B cell (primary cell): ENCODE results near the gene SRP54. TPM values are rescaled to one million over a fixed set of nuclear protein-coding genes. Genes with fewer than 3 reads are reported as not detected.

ENCODE experiments used
- ATAC-seq: fragments of 200-7000 bp; cut with Tn5 transposase; one replicate; pipeline ENCODE4 v1.10.0; 2021; ENCODE audit warnings: low read depth, mild to moderate bottlenecking, moderate number of reproducible peaks, moderate library complexity
- CTCF ChIA-PET: fragments of 350-600 bp; sonication (Branson Sonifier 250); formaldehyde crosslinking; loops from one replicate; lab custom pipeline; 2021; ENCODE audit warnings: antibody characterized with exemption, inconsistent platforms; lab: Charles Lee
- POLR2A ChIA-PET: fragments of 350-600 bp; sonication (Branson Sonifier 250); formaldehyde crosslinking; loops from one replicate; lab custom pipeline; 2021; ENCODE audit warnings: antibody characterized with exemption; lab: Charles Lee
- DNase-seq: peaks from one replicate; pipeline ENCODE4 v3.0.0; 2013
- H2AFZ ChIP-seq: 2 replicates; pipeline ENCODE4 v1.6.1; 2012; ENCODE audit warnings: mild to moderate bottlenecking, low read depth, low read length; ENCODE audit not compliant: insufficient read depth, poor library complexity, severe bottlenecking
- H3K27ac ChIP-seq, 2 donors: 1 replicate in 1 of 2; 2 replicates in 1 of 2; pipeline ENCODE4 v1.5.1; 2012 to 2013; ENCODE audit warnings: low read length in 2 of 2, mild to moderate bottlenecking in 2 of 2, moderate library complexity in 1 of 2
- H3K27me3 ChIP-seq, 4 experiments: fragments of 200-600 bp in 1 of 4; sonication (generic) in 1 of 4; replicated peaks in 1 of 4; 1 replicate in 2 of 4; 2 replicates in 2 of 4; pipeline versions ENCODE4 v1.6.1 to v1.7.0; 2013 to 2016; ENCODE audit warnings: low read length in 3 of 4, mild to moderate bottlenecking in 2 of 4, mixed read lengths in 1 of 4, moderate library complexity in 1 of 4; ENCODE audit not compliant: insufficient read depth in 4 of 4, control insufficient read depth in 3 of 4; ENCODE audit errors: control extremely low read depth in 1 of 4
- H3K36me3 ChIP-seq, 2 experiments: replicated peaks in 1 of 2; 1 replicate in 1 of 2; 2 replicates in 1 of 2; pipeline versions ENCODE4 v1.6.1 to v1.7.1; 2013; ENCODE audit warnings: low read length in 1 of 2; ENCODE audit not compliant: insufficient read depth in 2 of 2, control insufficient read depth in 1 of 2; ENCODE audit errors: control extremely low read depth in 1 of 2, extremely low read depth in 1 of 2
- H3K4me1 ChIP-seq, 2 donors: fragments of 200-600 bp in 1 of 2; sonication (generic) in 1 of 2; 1 replicate in 1 of 2; 2 replicates in 1 of 2; pipeline versions ENCODE4 v1.5.1 to v1.6.1; 2013 to 2017; ENCODE audit warnings: low read length in 2 of 2; ENCODE audit not compliant: control insufficient read depth in 2 of 2, insufficient read depth in 2 of 2
- H3K4me2 ChIP-seq: replicated peaks from 2 replicates; pipeline ENCODE3; 2012; ENCODE audit warnings: mild to moderate bottlenecking, low read depth, low read length; ENCODE audit not compliant: poor library complexity, severe bottlenecking
- H3K4me3 ChIP-seq, 5 experiments: fragments of 200-600 bp in 1 of 5; sonication (generic) in 1 of 5; 1 replicate in 3 of 5; 2 replicates in 2 of 5; pipeline versions ENCODE4 v1.5.1 to v1.7.0; 2011 to 2016; ENCODE audit warnings: low read length in 4 of 5, mild to moderate bottlenecking in 4 of 5, low read depth in 2 of 5, control low read depth in 1 of 5, moderate library complexity in 1 of 5; ENCODE audit not compliant: insufficient read depth in 1 of 5; ENCODE audit errors: control extremely low read depth in 1 of 5, extremely low read depth in 1 of 5
- H3K79me2 ChIP-seq: fragments of 200-600 bp; sonication (generic); one replicate; pipeline ENCODE4 v1.6.0; 2016; ENCODE audit warnings: low read length; ENCODE audit not compliant: control insufficient read depth, insufficient read depth
- H3K9ac ChIP-seq: fragments of 200-600 bp; sonication (generic); 2 replicates; pipeline ENCODE4 v1.6.1; 2017; ENCODE audit warnings: mild to moderate bottlenecking, low read length, moderate library complexity
- H3K9me3 ChIP-seq, 3 donors: one replicate each; pipeline versions ENCODE4 v1.6.1 to v1.7.1; 2013; ENCODE audit warnings: low read length in 2 of 3; ENCODE audit not compliant: control insufficient read depth in 2 of 3, insufficient read depth in 1 of 3; ENCODE audit errors: control extremely low read depth in 1 of 3
- H4K20me1 ChIP-seq: 2 replicates; pipeline ENCODE4 v1.6.0; 2012; ENCODE audit warnings: mild to moderate bottlenecking, low read length; ENCODE audit not compliant: insufficient read depth, control insufficient read depth, poor library complexity, severe bottlenecking
- H3K27ac Mint-ChIP-seq: one replicate; pipeline ENCODE4 v1.8.0; 2021; ENCODE audit warnings: mixed read lengths
- H3K27me3 Mint-ChIP-seq: one replicate; pipeline ENCODE4 v1.8.0; 2021; ENCODE audit warnings: mixed read lengths
- H3K4me1 Mint-ChIP-seq: one replicate; pipeline ENCODE4 v1.8.0; 2021; ENCODE audit warnings: mixed read lengths
- H3K4me3 Mint-ChIP-seq: one replicate; pipeline ENCODE4 v1.8.0; 2021; ENCODE audit warnings: mixed read lengths
- H3K9me3 Mint-ChIP-seq: one replicate; pipeline ENCODE4 v1.8.0; 2022; ENCODE audit warnings: mixed read lengths; ENCODE audit not compliant: insufficient read depth
- EZH2 ChIP-seq: IDR thresholded peaks from 2 replicates; pipeline ENCODE4 v1.6.1; 2012; ENCODE audit warnings: borderline replicate concordance, low read depth, mild to moderate bottlenecking, moderate library complexity, low read length; ENCODE audit not compliant: insufficient read depth, poor library complexity, severe bottlenecking
- WGBS: methylation state at CpG from one replicate; pipeline ENCODE4 v1.1.5; 2013; ENCODE audit warnings: missing lambda C conversion rate; ENCODE audit not compliant: insufficient coverage; 5-methylcytosine and 5-hydroxymethylcytosine counted together
- intact Hi-C: fragments of 100-400 bp; cut with micrococcal nuclease; formaldehyde crosslinking; loops from one replicate; pipeline ENCODE4 v1.10.0; 2022
- polyA plus RNA-seq: library from polyadenylated mRNA; depleted of rRNA; stranded (reverse); fragments of >200 nt; gene quantifications from 2 replicates; pipeline ENCODE4 v1.2.3, GENCODE V29; 2012
- total RNA-seq, 2 donors: library from RNA; stranded (reverse); fragments of 120-200 nt in 1 of 2; gene quantifications; 1 replicate in 1 of 2; 2 replicates in 1 of 2; pipeline versions ENCODE4 v1.2.3 to v1.2.4, GENCODE V29; 2013 to 2022
- TF ChIP-seq, protein P1 (sequence below): fragments of 200-600 bp; IDR thresholded peaks from one replicate; pipeline ENCODE4 v1.8.0; 2022; ENCODE audit warnings: antibody characterized with exemption, mild to moderate bottlenecking

Gene SRP54
- total and polyA plus RNA-seq, 2 donors (not counting 1 experiment from before 2014, with no cell fraction given): 18.4 to 54.9 TPM

DNA sequence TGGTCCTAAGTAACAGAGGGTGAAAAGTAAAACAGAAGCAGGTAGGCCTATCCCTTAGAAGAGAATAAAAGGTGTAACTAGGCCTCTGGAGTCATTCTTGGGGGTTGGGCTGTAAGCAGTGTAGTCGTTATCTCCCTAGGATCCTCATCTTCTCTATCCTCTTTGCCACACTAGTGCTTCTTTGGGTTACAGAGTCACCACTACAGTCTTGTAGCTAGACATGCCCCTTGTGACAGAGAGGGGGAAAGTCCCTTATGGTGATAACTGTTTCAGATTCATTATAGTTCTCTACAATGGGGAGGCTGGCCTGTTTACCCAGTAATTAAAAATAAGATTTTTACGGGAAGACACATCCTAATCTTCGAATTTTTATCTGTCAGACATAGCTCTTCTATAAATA, 16.4 kb upstream of the SRP54 start:
- H2AFZ ChIP-seq: no peak overlapping the region
- H3K9me3 Mint-ChIP-seq: no peaks in the 10 kb centered on the region
- POLR2A ChIA-PET: no interaction called here
- no peak overlapping the region for H3K4me2 ChIP-seq
- no peak overlapping the region for H3K27ac Mint-ChIP-seq
- H3K9ac ChIP-seq: no peak overlapping the region
- peaks cover under 1% of the 10 kb centered on the region for H3K4me1 Mint-ChIP-seq
- no peak overlapping the region for H3K4me3 ChIP-seq
- H3K9me3 ChIP-seq: no peaks in the 10 kb centered on the region
- ATAC-seq: no peak
- no peaks in the 10 kb centered on the region for H3K27me3 ChIP-seq
- TF ChIP-seq EZH2: no peak
- TF ChIP-seq, protein P1, sequence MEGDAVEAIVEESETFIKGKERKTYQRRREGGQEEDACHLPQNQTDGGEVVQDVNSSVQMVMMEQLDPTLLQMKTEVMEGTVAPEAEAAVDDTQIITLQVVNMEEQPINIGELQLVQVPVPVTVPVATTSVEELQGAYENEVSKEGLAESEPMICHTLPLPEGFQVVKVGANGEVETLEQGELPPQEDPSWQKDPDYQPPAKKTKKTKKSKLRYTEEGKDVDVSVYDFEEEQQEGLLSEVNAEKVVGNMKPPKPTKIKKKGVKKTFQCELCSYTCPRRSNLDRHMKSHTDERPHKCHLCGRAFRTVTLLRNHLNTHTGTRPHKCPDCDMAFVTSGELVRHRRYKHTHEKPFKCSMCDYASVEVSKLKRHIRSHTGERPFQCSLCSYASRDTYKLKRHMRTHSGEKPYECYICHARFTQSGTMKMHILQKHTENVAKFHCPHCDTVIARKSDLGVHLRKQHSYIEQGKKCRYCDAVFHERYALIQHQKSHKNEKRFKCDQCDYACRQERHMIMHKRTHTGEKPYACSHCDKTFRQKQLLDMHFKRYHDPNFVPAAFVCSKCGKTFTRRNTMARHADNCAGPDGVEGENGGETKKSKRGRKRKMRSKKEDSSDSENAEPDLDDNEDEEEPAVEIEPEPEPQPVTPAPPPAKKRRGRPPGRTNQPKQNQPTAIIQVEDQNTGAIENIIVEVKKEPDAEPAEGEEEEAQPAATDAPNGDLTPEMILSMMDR: no peak
- H3K4me3 Mint-ChIP-seq: no peak overlapping the region
- no peak overlapping the region for H3K27ac ChIP-seq
- no peaks in the 10 kb centered on the region for H3K4me1 ChIP-seq
- H3K79me2 ChIP-seq: peaks cover 8% of the 10 kb centered on the region
- DNase-seq: no peak
- WGBS: no CpG with 5 or more reads among the region's 3 CpGs
- no peaks in the 10 kb centered on the region for H4K20me1 ChIP-seq
- no peaks in the 10 kb centered on the region for H3K27me3 Mint-ChIP-seq
- CTCF ChIA-PET: no interaction called here
- intact Hi-C loops: no loop called here
- H3K36me3 ChIP-seq: peaks cover 13 to 28% of the 10 kb centered on the region in 2 experiments

- Histone ChIP-seq H3K9me3 (no peaks in the 10 kb centered on the region), H4K20me1 (peaks cover 6% of the 10 kb centered on the region), H3K4me1 (no peaks in the 10 kb centered on the region), H3K27ac (no peak overlapping the region), H3K27me3 (no peaks in the 10 kb centered on the region), H3K4me3 (no peak overlapping the region), H3K9ac (no peak overlapping the region), H3K79me2 (peaks cover 36% of the 10 kb centered on the region), H2AFZ (no peak overlapping the region), H3K36me3 (peaks cover 13 to 29% of the 10 kb centered on the region in 2 experiments), H3K4me2 (no peak overlapping the region)
- H3K9me3 Mint-ChIP-seq: no peaks in the 10 kb centered on the region
- H3K4me3 Mint-ChIP-seq: no peak overlapping the region
- TF ChIP-seq EZH2: no peak
- TF ChIP-seq, protein P1: no peak
- no peak overlapping the region for H3K27ac Mint-ChIP-seq
- intact Hi-C loops: no loop called here
- no peak for DNase-seq
- WGBS: no CpG with 5 or more reads among the region's 1 CpG
- H3K27me3 Mint-ChIP-seq: no peaks in the 10 kb centered on the region
- no peak for ATAC-seq
- ChIA-PET CTCF (interaction anchor here (0.6 kb wide), 1 partner anchor 1403 kb away, joined by 3 read pairs; no protein-coding TSS in a partner anchor), POLR2A (no interaction called here)
- peaks cover 12% of the 10 kb centered on the region for H3K4me1 Mint-ChIP-seq
Measured at GRCh38 chr14:34970665-34971064, 12.1 kb upstream of the SRP54 start.
